SU-DHL-6 (cell line): ENCODE measurements around the gene PLCB1.

Source experiments
- H2AFZ ChIP-seq: fragments of 200-600 bp; sonication (generic); 2 replicates; pipeline ENCODE4 v1.6.1; 2014; ENCODE audit warnings: low read depth, mild to moderate bottlenecking, moderate library complexity, mixed read lengths, antibody characterized with exemption, low read length; ENCODE audit not compliant: severe bottlenecking
- H3F3A ChIP-seq: fragments of 200-600 bp; shearing (Covaris generic); 2 replicates; pipeline ENCODE4 v1.6.0; 2016; ENCODE audit warnings: antibody characterized with exemption, mild to moderate bottlenecking; ENCODE audit not compliant: insufficient read depth
- H3K27ac ChIP-seq: fragments of 200-600 bp; sonication (generic); 2 replicates; pipeline ENCODE4 v1.5.1; 2016; ENCODE audit warnings: low read depth, mild to moderate bottlenecking, low read length, moderate library complexity, mixed read lengths
- H3K27me3 ChIP-seq: fragments of 200-600 bp; sonication (generic), shearing (Covaris generic); 2 replicates; pipeline ENCODE4 v1.6.0; 2014; ENCODE audit warnings: mild to moderate bottlenecking, low read length
- H3K36me3 ChIP-seq: fragments of 200-600 bp; sonication (generic); 2 replicates; pipeline ENCODE4 v1.6.1; 2014; ENCODE audit warnings: mild to moderate bottlenecking, low read length, mixed read lengths
- H3K4me2 ChIP-seq: fragments of 300-600, 200-600 bp; shearing (Covaris generic), sonication (generic); 2 replicates; pipeline ENCODE4 v1.6.0; 2014; ENCODE audit warnings: low read length, low read depth, mild to moderate bottlenecking; ENCODE audit not compliant: poor library complexity, severe bottlenecking
- H3K4me3 ChIP-seq: fragments of 200-600 bp; sonication (generic); 2 replicates; pipeline ENCODE4 v1.5.1; 2014; ENCODE audit warnings: antibody characterized with exemption, low read length, mild to moderate bottlenecking, mixed read lengths; ENCODE audit not compliant: insufficient read depth, poor library complexity, severe bottlenecking
- H3K79me2 ChIP-seq: fragments of 200-600 bp; sonication (generic); 2 replicates; pipeline ENCODE4 v1.6.1; 2014; ENCODE audit warnings: mild to moderate bottlenecking, low read length, moderate library complexity; ENCODE audit not compliant: insufficient read depth
- H3K9ac ChIP-seq: fragments of 200-600 bp; sonication (generic); 2 replicates; pipeline ENCODE4 v1.7.0; 2014; ENCODE audit warnings: mild to moderate bottlenecking, low read length
- H3K9me2 ChIP-seq: fragments of 200-600 bp; sonication (generic); replicated peaks from 2 replicates; pipeline ENCODE4 v1.6.1; 2014; ENCODE audit warnings: low read length; ENCODE audit not compliant: insufficient read depth
- H3K9me3 ChIP-seq: fragments of 200-600 bp; sonication (generic); 2 replicates; pipeline ENCODE4 v1.6.1; 2014; ENCODE audit warnings: low read length, mixed read lengths; ENCODE audit not compliant: insufficient read depth
- H4K20me1 ChIP-seq: fragments of 200-600 bp; sonication (generic); 2 replicates; pipeline ENCODE4 v1.6.1; 2014; ENCODE audit warnings: low read depth, mild to moderate bottlenecking, antibody characterized with exemption, low read length, moderate library complexity, mixed read lengths
- EZH2phosphoT487 ChIP-seq: fragments of 200-600 bp; sonication (generic), shearing (Covaris generic); conservative IDR thresholded peaks from 2 replicates; pipeline ENCODE4 v1.6.1; 2018; ENCODE audit warnings: mild to moderate bottlenecking, antibody characterized with exemption, low read length, moderate library complexity, mixed read lengths
- TF ChIP-seq, protein P1 (sequence below): fragments of 200-600 bp; sonication (generic); IDR thresholded peaks from one replicate; pipeline ENCODE4 v1.5.1; 2017; ENCODE audit warnings: antibody characterized with exemption, mild to moderate bottlenecking, low read length, moderate library complexity; ENCODE audit not compliant: insufficient read depth, poor library complexity, severe bottlenecking

The PLCB1 gene

DNA sequence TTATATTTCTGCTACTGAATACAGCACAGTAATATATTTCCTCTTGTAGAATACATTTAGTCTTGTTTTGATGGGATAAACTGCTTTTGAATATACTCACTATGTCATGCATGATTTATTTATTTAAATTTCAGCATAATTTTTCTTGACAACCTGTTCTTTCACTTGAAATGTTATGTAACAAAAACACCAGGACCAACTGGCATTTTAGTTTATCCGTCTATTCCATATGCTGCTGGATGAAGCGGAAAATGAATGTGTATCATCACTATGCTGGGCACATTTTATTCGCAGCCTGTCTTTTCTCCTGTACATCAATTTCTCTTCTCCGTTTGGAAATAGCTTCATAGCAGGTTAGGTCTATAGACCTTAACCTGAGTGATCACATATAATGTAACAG is 730.0 kb downstream of the PLCB1 start:
- no peaks in the 10 kb centered on the region for H3K79me2 ChIP-seq

DNA sequence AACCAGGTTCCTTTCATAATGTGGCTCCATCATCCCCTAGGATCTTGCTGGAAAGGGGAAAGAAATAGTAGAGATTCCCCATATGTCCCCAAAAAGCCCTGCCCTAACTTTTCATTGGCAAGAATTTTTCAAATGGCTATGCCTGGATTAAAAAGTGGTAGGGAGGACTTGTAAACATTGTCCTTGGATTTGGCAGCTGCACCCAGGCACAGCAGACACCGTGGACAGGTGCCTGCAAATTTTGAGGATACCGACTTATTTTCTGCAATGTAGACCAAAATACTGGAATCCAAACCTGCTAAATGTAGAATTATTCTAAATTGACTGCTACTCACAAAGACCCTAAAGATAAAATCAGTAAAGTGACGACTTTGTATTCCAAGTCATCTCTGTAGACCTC is 733.6 kb downstream of the PLCB1 start:
- Histone ChIP-seq H3K9me3 (no peaks in the 10 kb centered on the region), H3K4me3 (no peak overlapping the region), H3K27ac (no peak overlapping the region), H4K20me1 (no peaks in the 10 kb centered on the region), H3K36me3 (no peaks in the 10 kb centered on the region), H3K79me2 (no peaks in the 10 kb centered on the region), H3K27me3 (no peaks in the 10 kb centered on the region), H3F3A (no peaks in the 10 kb centered on the region), H2AFZ (no peak overlapping the region), H3K4me2 (no peak overlapping the region), H3K9ac (no peak overlapping the region), H3K9me2 (no peaks in the 10 kb centered on the region)
- no peak for TF ChIP-seq EZH2phosphoT487
- TF ChIP-seq, protein P1, sequence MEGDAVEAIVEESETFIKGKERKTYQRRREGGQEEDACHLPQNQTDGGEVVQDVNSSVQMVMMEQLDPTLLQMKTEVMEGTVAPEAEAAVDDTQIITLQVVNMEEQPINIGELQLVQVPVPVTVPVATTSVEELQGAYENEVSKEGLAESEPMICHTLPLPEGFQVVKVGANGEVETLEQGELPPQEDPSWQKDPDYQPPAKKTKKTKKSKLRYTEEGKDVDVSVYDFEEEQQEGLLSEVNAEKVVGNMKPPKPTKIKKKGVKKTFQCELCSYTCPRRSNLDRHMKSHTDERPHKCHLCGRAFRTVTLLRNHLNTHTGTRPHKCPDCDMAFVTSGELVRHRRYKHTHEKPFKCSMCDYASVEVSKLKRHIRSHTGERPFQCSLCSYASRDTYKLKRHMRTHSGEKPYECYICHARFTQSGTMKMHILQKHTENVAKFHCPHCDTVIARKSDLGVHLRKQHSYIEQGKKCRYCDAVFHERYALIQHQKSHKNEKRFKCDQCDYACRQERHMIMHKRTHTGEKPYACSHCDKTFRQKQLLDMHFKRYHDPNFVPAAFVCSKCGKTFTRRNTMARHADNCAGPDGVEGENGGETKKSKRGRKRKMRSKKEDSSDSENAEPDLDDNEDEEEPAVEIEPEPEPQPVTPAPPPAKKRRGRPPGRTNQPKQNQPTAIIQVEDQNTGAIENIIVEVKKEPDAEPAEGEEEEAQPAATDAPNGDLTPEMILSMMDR = no peak

More for the DNA sequence above, 730.0 kb downstream of the PLCB1 start:
- H3K36me3 ChIP-seq = no peaks in the 10 kb centered on the region
- no peaks in the 10 kb centered on the region for H4K20me1 ChIP-seq
- H3K27ac ChIP-seq = no peak overlapping the region
- no peak overlapping the region for H3K9ac ChIP-seq
- TF ChIP-seq EZH2phosphoT487 = no peak
- TF ChIP-seq, protein P1 = no peak
- no peak overlapping the region for H2AFZ ChIP-seq
- no peaks in the 10 kb centered on the region for H3F3A ChIP-seq
- H3K9me3 ChIP-seq = no peaks in the 10 kb centered on the region
- no peaks in the 10 kb centered on the region for H3K27me3 ChIP-seq
- no peaks in the 10 kb centered on the region for H3K9me2 ChIP-seq
- no peak overlapping the region for H3K4me3 ChIP-seq
- no peak overlapping the region for H3K4me2 ChIP-seq

DNA sequence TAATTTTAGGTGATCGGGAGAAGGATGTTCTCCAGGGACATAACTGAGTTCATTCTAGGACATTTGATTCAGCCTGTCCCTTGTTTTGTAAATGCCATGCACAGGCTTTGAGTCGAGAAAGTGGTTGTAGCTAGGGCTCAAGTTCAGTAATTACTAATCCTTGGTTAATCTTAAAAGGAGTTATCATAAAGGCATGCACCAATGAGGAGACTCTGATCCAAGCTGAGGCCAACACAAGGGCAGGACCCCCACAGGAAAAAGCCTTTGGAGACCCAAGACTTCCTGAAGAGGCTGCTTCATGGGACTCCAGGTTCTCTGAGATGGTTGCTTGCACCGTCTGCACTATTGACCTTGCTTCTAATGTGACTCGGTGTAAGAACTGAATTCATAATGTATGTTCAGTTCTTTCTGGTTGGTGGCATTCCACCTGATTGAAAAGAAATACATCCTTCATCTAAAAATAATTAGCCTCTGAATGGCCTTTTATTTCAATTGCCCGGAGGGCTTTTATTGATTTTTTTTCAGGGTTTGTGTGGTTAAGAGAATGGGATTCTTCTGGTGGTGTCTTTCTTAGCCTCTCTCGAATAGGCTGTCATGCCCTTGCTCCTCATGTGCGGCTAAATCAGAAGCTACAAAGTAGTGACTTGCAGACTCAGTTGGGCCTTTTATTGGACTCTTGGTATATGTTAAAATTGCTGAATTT is 735.1 kb downstream of the PLCB1 start:
- H3K9me2 ChIP-seq = no peaks in the 10 kb centered on the region
- H4K20me1 ChIP-seq = no peaks in the 10 kb centered on the region
- H3K27me3 ChIP-seq = no peaks in the 10 kb centered on the region
- no peaks in the 10 kb centered on the region for H3F3A ChIP-seq
- TF ChIP-seq, protein P1 = no peak
- no peak overlapping the region for H3K27ac ChIP-seq
- H3K9me3 ChIP-seq = no peaks in the 10 kb centered on the region
- H3K79me2 ChIP-seq = no peaks in the 10 kb centered on the region
- no peak overlapping the region for H3K4me2 ChIP-seq
- no peak overlapping the region for H3K4me3 ChIP-seq
- H3K36me3 ChIP-seq = no peaks in the 10 kb centered on the region
- H2AFZ ChIP-seq = no peak overlapping the region
- no peak overlapping the region for H3K9ac ChIP-seq

DNA sequence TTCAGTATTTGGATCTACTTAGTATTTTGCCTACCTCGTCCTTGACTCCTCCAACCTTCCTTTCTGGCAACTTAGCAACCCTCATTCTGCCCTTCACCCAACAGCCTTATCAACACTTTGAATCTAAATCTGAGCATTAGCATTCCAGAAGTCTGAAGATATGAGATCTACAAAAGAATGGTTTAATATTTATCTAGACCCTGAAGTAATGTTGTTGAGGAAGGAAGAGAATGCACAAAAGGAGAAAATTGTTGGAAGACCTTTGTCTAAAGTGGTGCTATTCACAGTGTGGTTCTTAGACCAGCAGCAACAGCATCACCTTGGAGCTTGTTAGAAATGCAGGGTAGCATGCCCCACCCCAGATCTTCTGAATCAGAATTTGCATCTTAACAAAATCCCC is 738.6 kb downstream of the PLCB1 start:
- no peaks in the 10 kb centered on the region for H3K79me2 ChIP-seq
- no peak overlapping the region for H3K9ac ChIP-seq
- H4K20me1 ChIP-seq = no peaks in the 10 kb centered on the region
- H3K36me3 ChIP-seq = no peaks in the 10 kb centered on the region
- no peaks in the 10 kb centered on the region for H3K9me2 ChIP-seq
- H2AFZ ChIP-seq = no peak overlapping the region
- no peak overlapping the region for H3K4me3 ChIP-seq
- H3K4me2 ChIP-seq = no peak overlapping the region
- no peak for TF ChIP-seq EZH2phosphoT487
- TF ChIP-seq, protein P1 = no peak
- H3K9me3 ChIP-seq = no peaks in the 10 kb centered on the region
- H3K27me3 ChIP-seq = no peaks in the 10 kb centered on the region
- no peaks in the 10 kb centered on the region for H3F3A ChIP-seq
- no peak overlapping the region for H3K27ac ChIP-seq
